Melanocyte of skin (primary cell): ENCODE results near the gene PHACTR4. TPM values are rescaled to one million over a fixed set of nuclear protein-coding genes. Genes with fewer than 3 reads are reported as not detected.

ENCODE experiments used
- small RNA-seq, 2 donors: library from RNA; depleted of rRNA; stranded (forward); fragments of <200 nt; gene quantifications; one replicate each; pipeline ENCODE3, GENCODE V24; 2012
- total RNA-seq, 2 donors: library from RNA; depleted of rRNA; stranded (reverse); fragments of >200 nt; gene quantifications; 2 replicates each; pipeline ENCODE4 v1.2.3, GENCODE V29; 2012

The PHACTR4 gene
- 10 to 100 TPM; 21.0 to 48.3 TPM for total RNA-seq

GRCh38 chr1:28369371-28370238, at the start of gene PHACTR4:
Gene PHACTR4 (plus strand): TSS chr1:28369740. CDS start chr1:28407448, 37,708 bp downstream.

GRCh38 chr1:28505406-28506187, 136.1 kb downstream of the PHACTR4 start, which contains the start of gene RCC1:
Gene RCC1 (plus strand): TSS chr1:28506043. CDS start chr1:28529867, 23,824 bp downstream.

Small RNA genes lying within 50 kb of the gene (small RNA-seq; reads per million reads assigned to genes)
- gene RF00019 (0 reads per million in 2 donors), gene RNU6ATAC27P (0 to 0.12 reads per million in 2 donors), gene SNORA73A (0 reads per million in 2 donors), gene SNORA73B (1,958 to 7,480 reads per million in 2 donors)

Other genes starting within 250 kb of the PHACTR4 start
- under 1 TPM in 1 of 2 donors, not detected in 1; under 0.01 TPM for gene PTAFR, start 193.1 kb upstream of the PHACTR4 start, total RNA-seq
- 10 to 100 TPM; 71.6 to 94.6 TPM for gene DNAJC8, start 136.7 kb upstream of the PHACTR4 start, total RNA-seq
- gene ATP5IF1, start 133.6 kb upstream of the PHACTR4 start, total RNA-seq, result 10 to 100 TPM; 65.6 to 72.3 TPM
- gene SESN2, start 110.2 kb upstream of the PHACTR4 start, total RNA-seq, result 10 to 100 TPM; 11.3 to 13.4 TPM
- 10 to 100 TPM; 20.3 to 24.6 TPM for gene MED18, start 40.7 kb upstream of the PHACTR4 start, total RNA-seq
- 10 to 100 TPM; 18.9 to 56.3 TPM for gene RCC1, start 136.3 kb downstream of the PHACTR4 start, total RNA-seq
- 10 to 100 TPM; 18.6 to 21.3 TPM for gene TRNAU1AP, start 183.3 kb downstream of the PHACTR4 start, total RNA-seq
- gene RAB42, start 222.5 kb downstream of the PHACTR4 start, total RNA-seq, result 1 to 10 TPM; 3.8 to 6.7 TPM